SK-N-MC (cell line): ENCODE data around the gene ZNF148.

Experiments
- EZH2 ChIP-seq: fragments of 200-600 bp; sonication (generic); IDR thresholded peaks from one replicate; pipeline ENCODE4 v1.6.1; 2017; ENCODE audit warnings: antibody characterized with exemption
- POLR2AphosphoS5 ChIP-seq: IDR thresholded peaks from 2 replicates; pipeline ENCODE4 v1.6.1; 2012; ENCODE audit warnings: mild to moderate bottlenecking, low read depth, low read length, borderline replicate concordance

GRCh38 chr3:125381314-125381713 is 6.2 kb upstream of the ZNF148 start:
- TF ChIP-seq POLR2AphosphoS5 (no peak), EZH2 (no peak)
